Lower leg skin (tissue), 3 donors: ENCODE results near the gene MUC2.

Source experiments
- CTCF ChIP-seq, 3 donors: fragments of 450-650 bp; IDR thresholded peaks; one replicate each; pipeline ENCODE4 v1.5.1; 2016; ENCODE audit warnings: antibody characterized with exemption in 3 of 3, mild to moderate bottlenecking in 3 of 3, moderate library complexity in 2 of 3
- POLR2A ChIP-seq, 2 donors: fragments of 450-650 bp; IDR thresholded peaks; one replicate each; pipeline ENCODE4 v1.6.1; 2016 to 2017; ENCODE audit warnings: antibody characterized with exemption in 2 of 2, mild to moderate bottlenecking in 1 of 2, moderate library complexity in 1 of 2

GRCh38 chr11:1121331-1121812 lies 46.7 kb downstream of the MUC2 start:
- TF ChIP-seq CTCF (IDR thresholded peaks at IDR 0.05) (no peak), POLR2A (IDR thresholded peaks at IDR 0.05) (no peak)
